Activated naive CD8-positive, alpha-beta T cell treated with anti-CD3 and anti-CD28 coated beads, Interleukin-2, amount 50 U/mL, for 24 hours (primary cell): ENCODE measurements around the gene IFI44L.

Experiments used
- ATAC-seq: fragments of 150-1000 bp; cut with Tn5 transposase; one replicate; pipeline ENCODE4 v1.10.0; 2021
- DNase-seq: peaks from one replicate; pipeline ENCODE4 v3.0.0; 2021
- H3K27ac Mint-ChIP-seq: one replicate; pipeline ENCODE4 v1.8.0; 2021; ENCODE audit warnings: mild to moderate bottlenecking, mixed read lengths
- H3K27me3 Mint-ChIP-seq: one replicate; pipeline ENCODE4 v1.8.0; 2021; ENCODE audit warnings: mixed read lengths
- H3K36me3 Mint-ChIP-seq: one replicate; pipeline ENCODE4 v1.8.0; 2021; ENCODE audit warnings: low read depth, mixed read lengths
- H3K4me1 Mint-ChIP-seq: one replicate; pipeline ENCODE4 v1.8.0; 2021; ENCODE audit warnings: mixed read lengths
- H3K4me3 Mint-ChIP-seq: one replicate; pipeline ENCODE4 v1.8.0; 2021; ENCODE audit warnings: mild to moderate bottlenecking, moderate library complexity, mixed read lengths
- H3K9me3 Mint-ChIP-seq: one replicate; pipeline ENCODE4 v1.8.0; 2021; ENCODE audit warnings: mixed read lengths

The IFI44L gene

GRCh38 chr1:78619446-78619802 is 824 bp upstream of the IFI44L start:
- Mint-ChIP-seq H3K4me1 (peaks cover 58% of the 10 kb centered on the region), H3K27me3 (no peaks in the 10 kb centered on the region), H3K9me3 (no peaks in the 10 kb centered on the region), H3K27ac (peak overlapping the region; percentile 94), H3K4me3 (peak overlapping the region; percentile 89), H3K36me3 (peaks cover 12% of the 10 kb centered on the region)
- DNase-seq (no peak), ATAC-seq (no peak)

- Mint-ChIP-seq H3K27me3 (no peaks in the 10 kb centered on the region), H3K4me1 (peaks cover 70% of the 10 kb centered on the region), H3K9me3 (no peaks in the 10 kb centered on the region), H3K4me3 (peak overlapping the region; percentile 89), H3K36me3 (peaks cover 21% of the 10 kb centered on the region), H3K27ac (peak overlapping the region; percentile 94)
- no peak for ATAC-seq
- DNase-seq, result no peak
These were observed 418 bp downstream of the IFI44L start for GRCh38 chr1:78620666-78621065.

DNA sequence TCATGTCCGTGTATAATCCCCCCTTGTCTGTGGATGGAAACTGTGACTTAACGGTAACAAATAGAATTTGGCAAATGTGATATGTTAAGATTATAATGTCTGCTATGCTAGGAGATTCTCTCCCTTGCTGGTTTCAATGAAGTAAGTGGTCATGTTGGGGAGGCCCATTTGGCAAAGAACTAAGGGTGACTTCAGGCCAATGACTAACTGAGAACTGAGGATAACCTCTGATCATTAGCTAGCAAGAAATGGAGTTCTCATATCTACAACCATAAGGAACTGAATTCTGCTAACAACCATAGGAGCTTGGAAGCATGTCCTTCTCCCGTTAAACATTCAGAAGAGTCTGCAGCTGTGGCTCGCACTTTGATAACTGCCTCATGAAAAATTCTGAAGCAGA is 2.3 kb downstream of the IFI44L start:
- H3K36me3 Mint-ChIP-seq, result peaks cover 21% of the 10 kb centered on the region
- DNase-seq (no peak), ATAC-seq (no peak)
- no peaks in the 10 kb centered on the region for H3K9me3 Mint-ChIP-seq
- H3K4me1 Mint-ChIP-seq, result peaks cover 82% of the 10 kb centered on the region
- peak overlapping the region; percentile 79 for H3K4me3 Mint-ChIP-seq
- peak overlapping the region; percentile 77 for H3K27ac Mint-ChIP-seq
- no peaks in the 10 kb centered on the region for H3K27me3 Mint-ChIP-seq

- Mint-ChIP-seq H3K4me1 (peaks cover 74% of the 10 kb centered on the region), H3K36me3 (peaks cover 32% of the 10 kb centered on the region)
These were observed 3.8 kb downstream of the IFI44L start for GRCh38 chr1:78624035-78624434.

GRCh38 chr1:78627321-78627720 is 7.1 kb downstream of the IFI44L start:
- no peak for DNase-seq
- H3K4me3 Mint-ChIP-seq, result no peak overlapping the region
- no peaks in the 10 kb centered on the region for H3K9me3 Mint-ChIP-seq
- no peaks in the 10 kb centered on the region for H3K27me3 Mint-ChIP-seq
- ATAC-seq, result no peak
- H3K36me3 Mint-ChIP-seq, result peaks cover 32% of the 10 kb centered on the region
- no peak overlapping the region for H3K27ac Mint-ChIP-seq
- H3K4me1 Mint-ChIP-seq, result peaks cover 49% of the 10 kb centered on the region

More at GRCh38 chr1:78624035-78624434, 3.8 kb downstream of the IFI44L start:
- no peaks in the 10 kb centered on the region for H3K9me3 Mint-ChIP-seq
- H3K4me3 Mint-ChIP-seq, result peak overlapping the region; percentile 79
- H3K27me3 Mint-ChIP-seq, result no peaks in the 10 kb centered on the region
- ATAC-seq (peak; percentile 37), DNase-seq (no peak)
- peak overlapping the region; percentile 64 for H3K27ac Mint-ChIP-seq

GRCh38 chr1:78630600-78630999 is 10.4 kb downstream of the IFI44L start:
- no peak for ATAC-seq
- Mint-ChIP-seq H3K27ac (no peak overlapping the region), H3K36me3 (peaks cover 13% of the 10 kb centered on the region), H3K27me3 (no peaks in the 10 kb centered on the region), H3K4me1 (peaks cover 19% of the 10 kb centered on the region), H3K4me3 (no peak overlapping the region), H3K9me3 (peaks cover 7% of the 10 kb centered on the region)
- DNase-seq, result no peak

- no peak for ATAC-seq
- H3K36me3 Mint-ChIP-seq, result peaks cover 14% of the 10 kb centered on the region
- DNase-seq, result no peak
- peaks cover 6% of the 10 kb centered on the region for H3K4me1 Mint-ChIP-seq
- no peak overlapping the region for H3K4me3 Mint-ChIP-seq
- no peaks in the 10 kb centered on the region for H3K27me3 Mint-ChIP-seq
- H3K27ac Mint-ChIP-seq, result no peak overlapping the region
- peaks cover 7% of the 10 kb centered on the region for H3K9me3 Mint-ChIP-seq
These were observed 13.0 kb downstream of the IFI44L start for GRCh38 chr1:78633209-78633608.

DNA sequence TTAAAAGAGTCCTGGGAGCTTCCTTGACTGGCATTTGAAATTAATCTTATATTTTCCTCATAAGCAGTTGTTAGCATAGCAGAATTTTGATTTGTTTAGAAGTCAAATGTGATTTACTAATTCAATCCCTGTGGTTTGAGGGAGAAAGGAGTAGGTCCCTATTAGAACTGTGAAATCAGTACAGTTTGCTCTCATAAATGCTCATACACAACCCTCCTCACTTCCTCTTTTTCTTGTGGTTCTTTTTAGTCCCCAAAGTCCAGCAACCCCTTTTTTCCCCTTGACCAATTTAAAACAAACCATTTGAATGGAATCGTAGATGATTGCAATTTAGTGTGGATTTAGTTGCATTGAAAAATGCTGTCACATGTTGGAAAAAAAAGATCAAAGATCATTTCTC is 20.2 kb downstream of the IFI44L start:
- H3K36me3 Mint-ChIP-seq, result peaks cover 41% of the 10 kb centered on the region
- H3K27me3 Mint-ChIP-seq, result no peaks in the 10 kb centered on the region
- DNase-seq (no peak), ATAC-seq (no peak)
- H3K4me3 Mint-ChIP-seq, result no peak overlapping the region
- H3K4me1 Mint-ChIP-seq, result peaks cover 23% of the 10 kb centered on the region
- no peak overlapping the region for H3K27ac Mint-ChIP-seq
- H3K9me3 Mint-ChIP-seq, result peaks cover 15% of the 10 kb centered on the region

DNA sequence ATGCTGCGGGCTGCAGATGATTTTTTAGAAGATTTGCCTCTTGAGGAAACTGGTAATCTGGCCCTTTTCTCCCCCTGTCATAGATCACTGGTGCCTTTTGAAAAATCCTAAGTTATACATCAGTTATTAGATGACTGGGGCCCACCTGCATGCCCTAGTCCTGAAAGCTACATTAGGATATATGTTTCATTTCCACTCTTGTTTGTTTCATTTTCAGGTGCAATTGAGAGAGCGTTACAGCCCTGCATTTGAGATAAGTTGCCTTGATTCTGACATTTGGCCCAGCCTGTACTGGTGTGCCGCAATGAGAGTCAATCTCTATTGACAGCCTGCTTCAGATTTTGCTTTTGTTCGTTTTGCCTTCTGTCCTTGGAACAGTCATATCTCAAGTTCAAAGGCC is 21.3 kb downstream of the IFI44L start:
- ATAC-seq (no peak), DNase-seq (no peak)
- H3K27me3 Mint-ChIP-seq, result no peaks in the 10 kb centered on the region
- no peak overlapping the region for H3K27ac Mint-ChIP-seq
- peaks cover 44% of the 10 kb centered on the region for H3K36me3 Mint-ChIP-seq
- H3K9me3 Mint-ChIP-seq, result peaks cover 18% of the 10 kb centered on the region
- H3K4me3 Mint-ChIP-seq, result no peak overlapping the region
- H3K4me1 Mint-ChIP-seq, result peaks cover 33% of the 10 kb centered on the region

GRCh38 chr1:78645723-78646122 is 25.5 kb downstream of the IFI44L start:
- DNase-seq (no peak), ATAC-seq (no peak)
- Mint-ChIP-seq H3K9me3 (peaks cover 25% of the 10 kb centered on the region), H3K27me3 (no peaks in the 10 kb centered on the region), H3K4me3 (no peak overlapping the region), H3K4me1 (peaks cover 41% of the 10 kb centered on the region), H3K36me3 (peaks cover 44% of the 10 kb centered on the region), H3K27ac (no peak overlapping the region)

- ATAC-seq, result no peak
- DNase-seq, result no peak
- Mint-ChIP-seq H3K4me1 (peaks cover 48% of the 10 kb centered on the region), H3K9me3 (peaks cover 25% of the 10 kb centered on the region), H3K27me3 (no peaks in the 10 kb centered on the region), H3K36me3 (peaks cover 35% of the 10 kb centered on the region), H3K4me3 (no peak overlapping the region), H3K27ac (no peak overlapping the region)
These were observed 27.0 kb downstream of the IFI44L start for GRCh38 chr1:78647238-78647637.

DNA sequence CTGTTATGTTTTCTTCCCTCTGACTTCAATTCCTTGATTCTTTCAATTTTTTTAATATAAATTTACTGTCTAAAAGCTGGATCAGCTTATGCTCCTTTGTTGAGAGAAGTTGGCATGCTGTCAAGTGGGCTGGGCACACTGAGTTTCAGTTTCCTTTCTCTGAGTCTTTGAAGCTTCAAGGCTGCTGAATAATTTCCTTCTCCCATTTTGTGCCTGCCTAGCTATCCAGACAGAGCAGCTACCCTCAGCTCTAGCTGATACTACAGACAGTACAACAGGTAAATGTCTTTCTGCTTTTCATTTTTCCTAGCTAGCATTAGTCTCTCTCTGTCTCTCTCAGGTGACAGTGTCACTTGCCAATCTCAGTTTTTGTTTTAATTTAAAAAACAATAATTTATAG is 29.4 kb downstream of the IFI44L start, which contains the start of gene IFI44:
Gene IFI44, plus strand, starts transcription at position 204 of the 400 bp plus-strand sequence. CDS start 365 bp downstream, outside the sequence.
- H3K27ac Mint-ChIP-seq, result peak within 1 kb of the TSS; percentile 82
- peaks cover 55% of the 10 kb centered on the region for H3K4me1 Mint-ChIP-seq
- ATAC-seq (peak; percentile 83), DNase-seq (peak; percentile 70)
- peaks cover 25% of the 10 kb centered on the region for H3K36me3 Mint-ChIP-seq
- peak within 1 kb of the TSS; percentile 82 for H3K4me3 Mint-ChIP-seq
- peaks cover 11% of the 10 kb centered on the region for H3K9me3 Mint-ChIP-seq
- H3K27me3 Mint-ChIP-seq, result no peaks in the 10 kb centered on the region

GRCh38 chr1:78650114-78650660 is 29.9 kb downstream of the IFI44L start:
- DNase-seq (no peak), ATAC-seq (no peak)
- Mint-ChIP-seq H3K36me3 (peaks cover 25% of the 10 kb centered on the region), H3K9me3 (peaks cover 11% of the 10 kb centered on the region), H3K27me3 (no peaks in the 10 kb centered on the region), H3K4me3 (peak overlapping the region; percentile 82), H3K4me1 (peaks cover 49% of the 10 kb centered on the region), H3K27ac (peak overlapping the region; percentile 82)

DNA sequence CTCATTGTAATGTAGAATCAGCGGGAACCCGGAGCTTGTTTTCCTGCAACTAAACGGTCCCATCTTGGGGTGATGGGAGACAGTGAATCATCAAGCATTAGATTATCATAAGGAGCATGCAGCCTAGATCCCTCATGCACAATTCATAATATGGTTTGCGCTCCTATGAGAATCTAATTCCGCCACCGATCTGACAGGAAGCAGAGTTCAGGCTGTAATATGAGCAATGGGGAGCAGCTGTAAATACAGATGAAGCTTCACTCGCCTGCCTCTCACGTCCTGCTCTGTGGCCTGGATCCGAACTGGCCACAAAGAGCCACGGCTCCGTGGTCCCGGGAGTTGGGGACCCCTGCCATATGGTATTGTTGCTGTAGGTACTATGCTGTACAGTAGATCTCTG is 31.0 kb downstream of the IFI44L start:
- peak overlapping the region; percentile 82 for H3K4me3 Mint-ChIP-seq
- H3K36me3 Mint-ChIP-seq, result peaks cover 31% of the 10 kb centered on the region
- H3K27ac Mint-ChIP-seq, result peak overlapping the region; percentile 82
- no peak for DNase-seq
- peaks cover 7% of the 10 kb centered on the region for H3K9me3 Mint-ChIP-seq
- H3K27me3 Mint-ChIP-seq, result no peaks in the 10 kb centered on the region
- H3K4me1 Mint-ChIP-seq, result peaks cover 49% of the 10 kb centered on the region
- peak; percentile 61 for ATAC-seq

DNA sequence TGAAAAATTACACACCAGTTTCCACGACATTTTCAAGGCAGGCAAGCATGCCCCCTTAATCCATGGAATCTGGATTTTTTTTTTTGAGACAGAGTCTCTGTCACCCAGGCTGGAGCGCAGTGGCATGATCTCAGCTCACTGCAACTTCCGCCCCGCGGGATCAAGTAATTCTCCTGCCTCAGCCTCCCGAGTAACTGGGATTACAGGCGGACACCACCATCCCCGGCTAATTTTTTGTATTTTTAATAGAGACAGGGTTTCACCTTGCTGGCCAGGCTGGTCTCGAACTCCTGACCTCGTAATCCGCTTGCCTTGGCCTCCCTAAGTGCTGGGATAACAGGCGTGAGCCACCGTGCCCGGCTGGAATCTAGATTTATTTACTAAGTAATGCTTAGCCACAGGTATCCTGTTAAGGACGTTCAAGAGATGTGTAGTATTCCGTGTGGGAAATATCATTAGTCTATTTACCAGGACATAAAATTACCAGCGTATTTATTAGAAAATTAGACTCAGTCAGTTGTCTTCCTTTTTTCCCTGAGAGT is 31.8 kb downstream of the IFI44L start:
- peak overlapping the region; percentile 82 for H3K4me3 Mint-ChIP-seq
- ATAC-seq (no peak), DNase-seq (no peak)
- peaks cover 7% of the 10 kb centered on the region for H3K9me3 Mint-ChIP-seq
- no peaks in the 10 kb centered on the region for H3K27me3 Mint-ChIP-seq
- H3K36me3 Mint-ChIP-seq, result peaks cover 31% of the 10 kb centered on the region
- H3K4me1 Mint-ChIP-seq, result peaks cover 42% of the 10 kb centered on the region
- peak overlapping the region; percentile 82 for H3K27ac Mint-ChIP-seq
